ENCODE results near the gene STK4.

The STK4 gene

DNA sequence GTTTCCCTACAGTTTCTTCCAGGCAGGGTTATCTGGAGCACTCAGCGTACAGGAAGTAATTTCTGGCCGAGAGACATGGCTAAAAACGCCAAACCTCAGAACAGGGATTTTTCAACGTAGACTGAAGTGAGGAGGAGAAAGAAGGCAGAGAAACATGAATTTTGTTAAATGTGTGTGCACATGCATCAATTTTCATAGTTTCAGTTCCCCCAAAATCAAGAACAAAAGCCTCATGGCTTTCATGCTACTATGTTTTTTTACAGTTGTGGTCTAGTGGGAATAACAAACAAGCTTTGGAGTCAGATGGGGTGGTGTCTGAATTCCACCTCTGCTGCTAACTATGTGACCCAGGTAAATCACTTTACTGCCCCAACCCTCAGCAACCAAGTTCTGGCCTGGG is 11.0 kb upstream of the STK4 start:
- no peak for DNase-seq

DNA sequence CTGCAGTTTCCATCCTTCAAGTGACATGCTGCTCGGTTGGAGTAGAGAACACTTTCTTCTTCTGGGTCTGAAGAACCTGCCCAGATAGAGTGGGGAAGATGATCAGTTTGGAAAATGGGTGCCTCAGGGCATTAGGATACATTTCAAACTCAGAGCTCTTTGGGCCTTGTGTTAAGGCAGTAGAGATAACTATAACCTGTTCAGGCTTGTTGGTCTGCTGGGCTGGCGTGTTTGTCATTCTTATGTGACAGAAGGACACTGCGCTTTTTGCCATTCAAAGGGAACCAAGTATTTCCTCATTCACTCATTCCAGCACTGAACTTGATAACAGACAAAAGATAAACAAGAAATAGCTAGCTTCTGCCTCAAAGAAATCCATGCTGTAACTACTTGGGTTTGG is 9.9 kb upstream of the STK4 start:
- no peak for DNase-seq

- DNase-seq: no peak
Measured at GRCh38 chr20:44958276-44958675, 8.0 kb upstream of the STK4 start.

DNA sequence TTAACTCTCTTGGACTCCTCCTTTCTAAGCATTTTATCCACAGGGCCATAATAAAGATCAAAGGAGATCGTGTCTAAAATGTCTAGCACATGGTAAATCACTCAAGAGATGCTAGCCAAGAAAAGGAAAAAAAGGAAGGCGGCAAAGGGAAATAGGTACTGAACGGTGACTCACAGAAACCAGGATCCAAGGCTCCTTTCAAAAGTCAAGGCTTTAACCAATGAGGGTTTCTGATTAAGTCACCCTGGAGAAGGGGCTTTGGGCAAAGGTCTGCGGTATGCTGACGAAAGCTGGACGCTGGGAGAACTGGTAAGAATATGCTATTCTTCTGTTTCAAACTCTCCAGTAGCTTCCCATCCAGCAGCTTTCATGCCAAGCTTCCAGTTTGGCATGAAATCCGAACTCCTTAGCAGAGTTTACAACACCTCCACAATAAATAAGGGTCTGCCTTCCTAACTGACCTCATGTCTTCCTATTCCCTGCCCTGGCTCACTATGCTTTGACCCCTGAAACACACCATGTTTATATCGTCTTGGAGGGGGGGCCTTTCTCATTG is 7.2 kb upstream of the STK4 start:
- no peak for DNase-seq

- no peak for DNase-seq
Measured at GRCh38 chr20:44959638-44960102, 6.6 kb upstream of the STK4 start.

- peak; percentile 99 for DNase-seq
Measured at GRCh38 chr20:44960103-44960852, 6.0 kb upstream of the STK4 start, which contains the start of gene TOMM34. Gene TOMM34, minus strand, starts transcription at chr20:44960397. Its CDS starts 64 bp downstream, at chr20:44960333.

GRCh38 chr20:44961011-44961869 is 5.1 kb upstream of the STK4 start:
- DNase-seq: no peak

DNA sequence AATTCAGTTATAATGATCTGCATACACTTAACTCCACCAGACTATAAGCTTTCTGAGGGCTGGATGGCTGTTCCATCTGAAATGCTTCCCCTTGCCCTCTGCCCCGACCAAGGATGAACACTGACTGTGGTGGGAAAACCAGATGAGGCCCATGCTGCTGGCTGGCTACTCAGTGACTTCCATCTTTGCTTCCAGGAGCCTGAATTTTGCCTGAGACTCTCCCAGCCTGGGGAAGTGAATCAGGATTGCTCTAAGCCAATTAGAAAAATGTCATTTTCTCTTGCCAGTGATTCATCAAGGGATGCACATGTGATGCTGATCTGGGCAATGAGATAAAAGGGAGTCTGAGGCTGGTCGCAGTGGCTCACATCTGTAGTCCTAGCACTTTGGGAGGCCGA is 4.4 kb upstream of the STK4 start:
- DNase-seq: no peak

GRCh38 chr20:44962483-44962882 is 3.8 kb upstream of the STK4 start:
- DNase-seq: no peak

GRCh38 chr20:44963325-44964215 is 2.7 kb upstream of the STK4 start:
- DNase-seq: no peak

DNA sequence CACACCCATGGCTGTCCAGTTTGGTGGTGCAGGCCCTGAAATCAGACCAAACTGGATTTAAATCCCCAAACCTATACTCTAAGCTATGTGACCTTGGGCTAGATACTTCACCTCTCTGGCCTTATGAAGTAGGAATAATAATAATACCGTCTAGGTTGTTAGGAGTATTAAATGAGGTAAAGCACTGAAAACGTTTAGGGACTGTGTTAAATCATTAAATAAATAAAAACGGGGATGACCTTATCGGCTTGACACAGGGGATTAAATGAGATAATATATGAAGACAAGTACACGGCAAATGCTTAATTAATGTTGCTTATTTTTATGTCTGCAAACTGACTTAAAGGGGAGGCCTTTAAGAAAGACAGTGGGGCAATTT is 672 bp upstream of the STK4 start:
- no peak for DNase-seq

DNA sequence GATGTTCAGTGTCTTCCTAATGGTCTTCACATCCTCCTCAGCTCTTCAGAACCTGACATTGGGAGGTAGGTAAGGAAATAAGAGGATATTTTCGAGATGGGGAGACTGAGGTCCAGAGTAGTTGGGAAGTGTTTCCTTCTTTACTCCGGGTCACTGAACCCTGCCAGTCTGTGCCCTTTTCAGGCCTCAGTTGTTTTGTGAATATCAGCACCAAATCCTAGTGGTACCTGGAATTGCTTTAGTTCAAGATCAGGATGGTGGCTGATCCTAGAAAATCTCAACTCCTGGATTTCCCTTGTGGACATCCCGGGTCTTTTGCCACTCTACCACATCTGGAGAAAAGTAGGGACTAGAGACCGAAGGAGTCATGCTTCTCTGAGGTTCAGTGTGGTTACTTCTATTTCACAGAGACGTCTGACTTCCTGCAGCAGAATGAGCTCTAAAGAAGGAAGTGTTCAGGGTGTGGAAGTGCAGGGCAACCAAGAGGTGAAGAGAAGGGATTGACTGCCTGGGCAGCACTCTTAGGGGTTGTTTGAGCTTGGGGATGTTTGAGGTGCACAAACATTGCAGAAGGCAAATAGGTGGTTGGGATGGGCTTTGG is 995 bp downstream of the STK4 start:
- no peak for DNase-seq

- DNase-seq: no peak
Measured at GRCh38 chr20:44969300-44969894, 3.1 kb downstream of the STK4 start.

- no peak for DNase-seq
Measured at GRCh38 chr20:44970243-44970757, 4.0 kb downstream of the STK4 start.

- no peak for DNase-seq
Measured at GRCh38 chr20:44973053-44973452, 6.7 kb downstream of the STK4 start.

GRCh38 chr20:44976698-44977097 is 10.4 kb downstream of the STK4 start:
- DNase-seq: no peak

GRCh38 chr20:44979090-44979621 is 12.8 kb downstream of the STK4 start:
- DNase-seq: no peak

DNA sequence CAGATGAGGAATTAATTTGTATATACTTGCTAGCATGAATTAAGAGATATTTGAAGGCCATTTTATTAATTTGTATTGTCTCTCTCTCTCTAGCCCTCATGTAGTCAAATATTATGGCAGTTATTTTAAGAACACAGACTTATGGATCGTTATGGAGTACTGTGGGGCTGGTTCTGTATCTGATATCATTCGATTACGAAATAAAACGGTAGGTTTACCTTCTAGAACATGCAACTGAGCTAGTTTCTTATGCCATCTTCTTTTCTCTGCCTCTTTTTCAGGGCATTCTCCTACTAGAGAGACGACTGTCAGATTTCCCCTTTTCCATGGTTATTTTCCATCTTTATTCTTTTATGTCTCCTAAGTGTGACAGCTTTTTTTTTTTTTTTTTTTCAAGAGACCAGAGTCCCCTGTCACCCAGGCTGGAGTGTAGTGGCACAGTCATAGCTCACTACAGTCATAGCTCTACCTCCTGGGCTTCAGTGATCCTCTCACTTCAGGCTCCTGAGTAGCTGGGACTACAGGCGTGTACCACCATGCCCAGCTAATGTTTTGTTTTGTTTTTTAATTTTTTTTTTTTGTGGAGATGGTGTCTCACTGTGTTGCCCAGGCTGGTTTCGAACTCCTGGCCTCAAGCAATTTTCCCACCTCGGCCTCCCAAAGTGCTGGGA is 15.6 kb downstream of the STK4 start:
- no peak for DNase-seq

- DNase-seq: no peak
Measured at GRCh38 chr20:44983093-44983674, 16.9 kb downstream of the STK4 start.

DNA sequence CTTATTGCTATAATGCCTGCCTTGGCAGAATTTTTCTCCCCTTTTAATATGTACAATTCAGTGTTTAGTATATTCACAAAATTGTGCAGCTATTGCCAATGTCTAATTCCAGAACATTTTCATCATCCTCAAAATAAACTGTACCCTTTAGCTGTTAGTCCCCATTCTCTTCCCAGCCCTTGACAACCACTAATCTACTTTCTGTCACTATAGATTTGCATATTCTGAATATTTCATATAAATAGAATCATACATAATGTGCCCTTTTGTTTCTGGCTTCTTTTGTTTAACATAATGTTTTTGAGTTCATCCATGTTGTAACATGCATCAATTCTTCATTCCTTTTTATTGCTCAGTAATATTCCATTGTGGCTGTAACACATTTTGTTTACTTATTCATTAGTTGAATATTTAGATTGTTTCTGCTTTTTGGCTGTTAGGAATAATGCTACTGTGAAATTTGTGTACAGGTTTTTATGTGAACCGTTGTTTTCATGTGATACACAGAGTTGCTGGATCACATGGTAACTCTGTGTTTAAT is 22.4 kb downstream of the STK4 start:
- DNase-seq: no peak
